ENCODE measurements around the gene SNAP25. TPM values are rescaled to one million over a fixed set of nuclear protein-coding genes. Genes with fewer than 3 reads are reported as not detected.

The SNAP25 gene
- total RNA-seq, 1 donor from 2014 or later: 14.2 TPM

DNA sequence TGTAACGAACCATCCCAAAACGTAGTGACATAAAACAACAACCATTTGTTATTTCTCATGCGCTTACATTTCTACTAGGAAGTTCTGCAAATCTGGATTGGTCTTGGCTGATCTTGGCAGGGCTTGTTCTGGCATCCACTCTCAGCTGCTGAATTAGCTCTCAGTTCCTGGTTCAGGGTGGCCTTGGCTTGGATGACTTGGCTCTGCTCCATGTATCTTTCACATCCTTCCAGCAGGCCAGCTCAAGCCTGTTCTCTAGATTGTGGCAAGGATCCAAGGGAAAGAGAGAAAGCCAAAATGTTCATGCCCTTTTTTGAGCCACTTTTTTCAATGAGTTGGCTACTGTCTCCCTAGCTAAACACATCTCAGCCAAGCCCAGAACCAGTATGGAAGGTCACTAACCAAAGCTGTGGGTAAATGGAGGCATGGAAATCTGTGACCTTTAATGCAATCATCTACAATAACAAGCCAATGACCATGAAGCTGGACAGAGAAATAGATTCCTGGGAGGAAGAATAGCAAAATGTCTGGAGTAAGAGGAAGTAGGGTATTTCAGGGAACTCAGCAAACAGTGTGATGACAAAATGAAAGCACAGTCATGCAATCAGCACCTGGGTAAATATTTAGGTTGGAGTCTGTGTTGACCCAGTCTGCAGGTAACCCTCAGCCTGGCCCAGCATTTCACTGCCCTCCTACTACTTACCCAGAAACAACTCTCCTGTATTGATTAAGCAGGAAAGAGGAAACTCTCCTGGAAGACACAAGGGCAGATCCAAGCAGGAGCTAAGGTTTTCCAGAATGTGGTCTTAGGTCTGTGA, 32.7 kb upstream of the SNAP25 start:
- Mint-ChIP-seq H3K4me3 (ENCODE audit: low read depth) (no peak overlapping the region), H3K27me3 (ENCODE audit: low read depth) (no peaks in the 10 kb centered on the region), H3K36me3 (ENCODE audit: low read depth) (no peaks in the 10 kb centered on the region), H3K9me3 (no peaks in the 10 kb centered on the region), H3K4me1 (ENCODE audit: low read depth) (no peaks in the 10 kb centered on the region), H3K27ac (no peak overlapping the region)
- no peak for DNase-seq (ENCODE audit: low spot score)
- intact Hi-C loops (cut with micrococcal nuclease): no loop called here

DNA sequence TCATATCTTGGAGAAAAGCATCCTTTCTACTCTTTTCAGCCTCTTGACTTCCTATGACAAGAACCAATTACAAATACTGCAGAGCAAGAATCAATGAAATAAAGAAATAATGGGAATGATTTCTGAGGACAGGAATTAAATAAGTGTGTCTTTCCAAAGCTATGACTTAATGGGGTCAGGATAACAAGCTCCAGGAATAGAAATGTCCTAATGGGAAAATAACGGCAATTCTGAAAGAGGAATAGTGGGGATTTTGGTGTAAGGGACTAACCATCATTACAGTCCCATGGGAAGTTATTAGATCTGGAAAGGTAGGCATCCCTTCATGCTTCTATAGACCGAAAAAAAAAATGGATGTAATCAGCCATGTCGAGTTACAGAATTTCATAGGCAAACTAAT, 28.2 kb upstream of the SNAP25 start:
- no peaks in the 10 kb centered on the region for H3K27me3 Mint-ChIP-seq (ENCODE audit: low read depth)
- no peak overlapping the region for H3K4me3 Mint-ChIP-seq (ENCODE audit: low read depth)
- H3K27ac Mint-ChIP-seq: no peak overlapping the region
- DNase-seq (ENCODE audit: low spot score): no peak
- peaks cover 5% of the 10 kb centered on the region for H3K9me3 Mint-ChIP-seq
- H3K4me1 Mint-ChIP-seq (ENCODE audit: low read depth): no peaks in the 10 kb centered on the region
- no peaks in the 10 kb centered on the region for H3K36me3 Mint-ChIP-seq (ENCODE audit: low read depth)
- intact Hi-C loops (cut with micrococcal nuclease): no loop called here

DNA sequence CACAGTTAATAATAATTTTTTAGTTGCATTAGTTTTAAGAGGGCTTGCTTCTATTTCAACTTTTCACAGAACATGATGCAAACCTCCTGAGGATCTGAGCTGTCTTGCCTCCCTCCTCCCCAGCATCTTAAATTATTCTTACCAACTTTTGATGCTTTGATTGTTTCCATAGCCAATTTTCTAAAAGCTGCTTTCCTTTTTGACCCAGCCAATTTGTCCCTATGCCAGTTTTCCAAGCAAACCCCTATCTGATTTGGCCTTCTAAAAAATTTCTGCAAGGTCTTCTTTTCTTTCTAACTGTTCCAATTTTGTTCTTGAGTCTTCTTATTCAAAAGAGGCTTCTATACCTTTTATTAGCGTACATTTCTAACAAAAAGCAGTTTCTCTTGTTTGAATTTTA, 26.5 kb upstream of the SNAP25 start:
- no peak for DNase-seq (ENCODE audit: low spot score)
- Mint-ChIP-seq H3K4me3 (ENCODE audit: low read depth) (no peak overlapping the region), H3K27ac (no peak overlapping the region), H3K27me3 (ENCODE audit: low read depth) (no peaks in the 10 kb centered on the region), H3K36me3 (ENCODE audit: low read depth) (no peaks in the 10 kb centered on the region), H3K4me1 (ENCODE audit: low read depth) (no peaks in the 10 kb centered on the region), H3K9me3 (peaks cover 5% of the 10 kb centered on the region)
- intact Hi-C loops (cut with micrococcal nuclease): no loop called here

DNA sequence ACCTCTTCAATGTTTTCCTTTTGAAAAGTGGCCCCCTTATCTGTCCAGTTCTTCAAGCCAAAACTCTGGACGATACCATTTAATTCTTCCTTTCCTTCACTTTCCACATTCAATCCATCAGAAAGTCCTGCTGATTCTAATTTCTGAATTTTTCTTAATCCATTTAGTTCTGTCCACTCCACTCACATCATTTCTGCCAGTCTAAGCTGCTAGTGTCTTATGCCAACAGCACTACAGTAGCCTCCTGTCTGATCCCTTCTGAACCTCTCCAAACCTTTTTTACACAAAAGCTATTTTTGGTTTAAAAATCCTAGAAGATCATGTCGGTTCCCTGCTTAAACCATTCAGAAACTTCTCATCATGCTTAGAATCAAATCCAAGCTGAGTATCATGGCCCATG, 24.5 kb upstream of the SNAP25 start:
- Mint-ChIP-seq H3K4me3 (ENCODE audit: low read depth) (no peak overlapping the region), H3K27ac (no peak overlapping the region), H3K9me3 (peaks cover 5% of the 10 kb centered on the region), H3K36me3 (ENCODE audit: low read depth) (no peaks in the 10 kb centered on the region), H3K4me1 (ENCODE audit: low read depth) (no peaks in the 10 kb centered on the region), H3K27me3 (ENCODE audit: low read depth) (no peaks in the 10 kb centered on the region)
- no peak for DNase-seq (ENCODE audit: low spot score)
- intact Hi-C loops (cut with micrococcal nuclease): no loop called here

DNA sequence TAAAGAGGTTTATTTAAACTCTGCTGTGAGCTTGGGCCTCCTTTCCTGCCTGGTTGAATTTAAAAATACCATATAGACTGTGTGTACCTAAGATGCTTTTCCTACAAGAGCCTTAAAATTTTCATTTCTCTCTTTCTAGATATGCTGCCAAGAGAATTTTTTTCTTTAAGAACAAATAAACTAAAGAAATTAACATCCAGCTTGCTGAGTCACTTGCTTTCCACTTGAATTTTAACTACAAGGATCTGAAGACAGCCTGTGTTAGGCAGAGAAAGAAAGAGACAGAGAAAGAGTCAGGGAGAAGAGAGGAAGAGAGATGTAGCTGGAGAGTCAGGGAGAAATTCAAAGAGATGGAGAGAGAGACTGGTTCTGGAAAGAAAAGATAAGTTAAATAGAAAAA, 18.3 kb upstream of the SNAP25 start:
- H3K4me1 Mint-ChIP-seq (ENCODE audit: low read depth): no peaks in the 10 kb centered on the region
- no peaks in the 10 kb centered on the region for H3K9me3 Mint-ChIP-seq
- H3K4me3 Mint-ChIP-seq (ENCODE audit: low read depth): no peak overlapping the region
- intact Hi-C loops (cut with micrococcal nuclease): no loop called here
- H3K27me3 Mint-ChIP-seq (ENCODE audit: low read depth): no peaks in the 10 kb centered on the region
- no peak for DNase-seq (ENCODE audit: low spot score)
- H3K27ac Mint-ChIP-seq: no peak overlapping the region
- H3K36me3 Mint-ChIP-seq (ENCODE audit: low read depth): no peaks in the 10 kb centered on the region

DNA sequence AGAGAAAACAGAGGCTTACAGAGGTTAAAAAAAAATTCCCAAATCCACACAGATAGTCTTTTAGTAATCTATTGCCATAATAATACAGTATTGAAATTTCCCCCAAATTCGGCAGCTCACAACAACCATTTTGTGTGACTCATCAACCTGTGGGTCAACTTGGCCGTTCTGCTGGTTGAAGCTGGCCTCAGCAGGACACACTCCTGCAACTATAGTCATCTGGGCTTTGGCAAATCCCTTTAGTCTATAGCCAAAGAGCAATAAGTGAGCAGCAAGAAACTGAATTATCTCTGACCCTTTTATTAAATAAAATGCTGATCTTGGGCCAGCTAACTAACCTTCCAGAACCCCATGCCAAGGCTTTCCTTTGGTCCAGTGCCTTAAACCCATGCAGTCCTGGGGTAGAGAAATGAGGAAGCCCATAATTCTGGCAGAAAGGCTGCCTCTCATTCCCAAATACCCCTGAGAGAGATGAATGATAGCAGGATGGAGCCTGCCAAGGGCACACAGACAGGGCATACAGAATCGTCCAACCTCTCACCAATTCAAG, 17.2 kb upstream of the SNAP25 start:
- H3K4me1 Mint-ChIP-seq (ENCODE audit: low read depth): no peaks in the 10 kb centered on the region
- no peaks in the 10 kb centered on the region for H3K36me3 Mint-ChIP-seq (ENCODE audit: low read depth)
- no peak for DNase-seq (ENCODE audit: low spot score)
- H3K27ac Mint-ChIP-seq: no peak overlapping the region
- H3K4me3 Mint-ChIP-seq (ENCODE audit: low read depth): no peak overlapping the region
- H3K27me3 Mint-ChIP-seq (ENCODE audit: low read depth): peaks cover 3% of the 10 kb centered on the region
- H3K9me3 Mint-ChIP-seq: no peaks in the 10 kb centered on the region
- intact Hi-C loops (cut with micrococcal nuclease): no loop called here

DNA sequence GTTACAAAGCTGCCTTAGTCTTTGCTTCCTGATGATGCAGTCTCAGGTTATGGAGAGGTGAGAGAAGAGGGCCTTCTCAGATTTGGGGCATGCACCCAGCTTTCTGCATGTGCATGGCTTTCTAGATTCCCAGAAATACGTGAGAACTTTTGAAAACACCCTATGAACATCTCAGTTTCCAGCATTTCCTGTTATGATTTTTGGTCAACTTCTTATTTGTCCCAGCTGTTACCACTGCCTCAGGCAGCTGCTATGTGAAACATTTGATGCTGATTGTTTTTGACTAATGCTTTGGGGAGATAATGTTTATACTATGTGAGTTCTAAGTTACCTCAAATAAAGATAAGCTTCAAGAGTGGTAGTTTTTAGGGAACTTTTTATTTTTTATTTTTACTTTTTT, 9.5 kb upstream of the SNAP25 start:
- H3K4me3 Mint-ChIP-seq (ENCODE audit: low read depth): no peak overlapping the region
- H3K27me3 Mint-ChIP-seq (ENCODE audit: low read depth): peaks cover 6% of the 10 kb centered on the region
- no peak for DNase-seq (ENCODE audit: low spot score)
- H3K4me1 Mint-ChIP-seq (ENCODE audit: low read depth): peaks cover 4% of the 10 kb centered on the region
- H3K9me3 Mint-ChIP-seq: no peaks in the 10 kb centered on the region
- H3K27ac Mint-ChIP-seq: no peak overlapping the region
- H3K36me3 Mint-ChIP-seq (ENCODE audit: low read depth): no peaks in the 10 kb centered on the region
- intact Hi-C loops (cut with micrococcal nuclease): no loop called here

DNA sequence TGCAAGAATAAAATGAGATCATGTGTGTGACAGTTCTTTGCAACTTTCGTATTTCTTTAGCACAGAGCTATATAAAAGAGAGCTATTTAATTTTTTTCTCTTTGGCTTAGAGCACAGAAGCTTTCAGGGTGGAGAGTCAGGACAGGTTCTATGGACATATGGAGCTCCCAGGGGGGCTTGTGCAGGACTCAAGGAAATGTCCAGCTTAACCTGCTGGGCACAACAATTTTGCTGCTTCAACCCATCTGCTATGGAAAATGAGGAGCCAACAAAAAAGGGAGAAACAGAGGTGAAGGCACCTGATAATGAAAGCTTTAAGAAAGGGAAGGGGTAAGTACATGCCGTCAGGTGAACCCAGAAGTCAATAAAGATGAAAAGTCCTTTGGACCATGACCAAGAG, 5.1 kb upstream of the SNAP25 start:
- no peaks in the 10 kb centered on the region for H3K9me3 Mint-ChIP-seq
- peaks cover 5% of the 10 kb centered on the region for H3K27me3 Mint-ChIP-seq (ENCODE audit: low read depth)
- peaks cover 29% of the 10 kb centered on the region for H3K4me1 Mint-ChIP-seq (ENCODE audit: low read depth)
- DNase-seq (ENCODE audit: low spot score): no peak
- H3K27ac Mint-ChIP-seq: no peak overlapping the region
- intact Hi-C loops (cut with micrococcal nuclease): loop anchor here (10.0 kb wide), 1 partner anchor 99 kb away; no protein-coding TSS in a partner anchor
- H3K36me3 Mint-ChIP-seq (ENCODE audit: low read depth): no peaks in the 10 kb centered on the region
- H3K4me3 Mint-ChIP-seq (ENCODE audit: low read depth): no peak overlapping the region

DNA sequence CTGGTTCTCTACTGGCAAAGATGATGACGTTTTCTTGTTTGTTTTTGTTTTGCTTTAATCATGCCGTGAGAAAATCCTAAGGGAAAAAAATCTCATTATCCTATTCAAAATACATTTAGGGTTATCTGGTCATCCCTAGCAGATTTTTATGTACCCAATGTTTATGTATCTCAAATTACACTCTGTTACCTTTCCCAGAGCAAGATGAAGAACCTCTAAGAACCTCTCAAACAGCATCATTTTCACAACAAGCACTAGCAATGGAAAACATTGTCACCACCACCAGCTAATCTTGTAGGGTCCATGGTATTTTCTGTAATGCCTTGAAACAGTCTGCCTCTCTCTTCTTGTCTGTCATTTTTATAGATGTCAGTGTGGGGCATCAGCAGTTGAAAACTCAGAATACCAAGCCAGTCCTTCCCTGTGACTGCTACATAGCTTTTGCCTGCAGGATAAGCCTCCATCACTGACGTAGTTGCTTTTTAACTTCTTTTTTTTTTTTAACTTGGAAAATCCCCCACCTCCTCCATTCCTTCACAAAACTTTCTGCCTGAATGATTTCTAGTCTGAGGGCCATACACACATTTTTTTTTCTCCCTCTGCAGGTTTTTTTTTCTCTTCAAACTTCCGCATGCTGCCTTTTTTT, 2.4 kb upstream of the SNAP25 start:
- intact Hi-C loops (cut with micrococcal nuclease): loop anchor here (5.0 to 10.0 kb wide), 4 partner anchors 91 to 456 kb away; partner anchors contain the start of gene JAG1
- peaks cover 5% of the 10 kb centered on the region for H3K27me3 Mint-ChIP-seq (ENCODE audit: low read depth)

DNA sequence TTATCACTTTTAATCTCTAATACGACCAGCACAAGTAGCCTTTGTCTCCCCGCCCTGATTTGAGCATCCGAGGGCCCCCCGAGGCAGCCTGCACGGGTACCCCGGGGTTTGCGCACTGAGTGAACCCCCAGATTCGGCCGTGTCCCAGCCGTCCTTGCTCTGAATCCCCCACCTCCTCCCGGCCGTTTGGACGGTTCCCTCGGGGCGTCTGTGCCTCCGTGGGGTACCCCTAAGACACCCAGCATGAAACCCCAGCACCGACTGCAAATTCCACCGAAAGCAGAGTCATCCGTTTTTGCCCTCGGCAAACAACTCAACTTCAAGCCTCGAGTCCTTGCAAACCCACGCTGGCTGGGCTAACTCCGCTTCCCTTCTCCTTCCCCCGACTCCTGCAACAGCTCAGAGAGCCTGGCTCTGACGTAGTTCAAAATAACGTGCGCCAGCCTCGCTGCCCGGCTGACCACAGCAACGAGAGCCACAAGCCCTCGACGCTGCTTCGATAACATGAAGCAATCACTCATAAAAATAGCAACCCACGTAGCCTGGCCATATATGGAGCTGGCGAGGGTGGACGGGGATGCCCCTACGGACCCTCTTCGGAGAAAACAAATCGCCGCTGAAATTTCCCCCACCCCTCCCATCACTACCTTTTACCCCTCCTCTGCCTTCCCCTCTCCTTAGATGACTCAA, 764 bp upstream of the SNAP25 start:
- peaks cover 5% of the 10 kb centered on the region for H3K27me3 Mint-ChIP-seq (ENCODE audit: low read depth)
- H3K9me3 Mint-ChIP-seq: no peaks in the 10 kb centered on the region
- H3K27ac Mint-ChIP-seq: peak overlapping the region; percentile 97
- H3K4me3 Mint-ChIP-seq (ENCODE audit: low read depth): peak overlapping the region; percentile 81
- intact Hi-C loops (cut with micrococcal nuclease): loop anchor here (1.0 to 10.0 kb wide), 8 partner anchors 46 to 454 kb away; partner anchors contain the start of genes JAG1 and MKKS
- DNase-seq (ENCODE audit: low spot score): peak; percentile 15
- no peaks in the 10 kb centered on the region for H3K36me3 Mint-ChIP-seq (ENCODE audit: low read depth)
- H3K4me1 Mint-ChIP-seq (ENCODE audit: low read depth): peaks cover 36% of the 10 kb centered on the region

More for the DNA sequence above, 2.4 kb upstream of the SNAP25 start:
- Mint-ChIP-seq H3K27ac (peak overlapping the region; percentile 97), H3K36me3 (ENCODE audit: low read depth) (no peaks in the 10 kb centered on the region), H3K4me3 (ENCODE audit: low read depth) (peak overlapping the region; percentile 27), H3K4me1 (ENCODE audit: low read depth) (peaks cover 36% of the 10 kb centered on the region), H3K9me3 (no peaks in the 10 kb centered on the region)
- DNase-seq (ENCODE audit: low spot score): no peak

DNA sequence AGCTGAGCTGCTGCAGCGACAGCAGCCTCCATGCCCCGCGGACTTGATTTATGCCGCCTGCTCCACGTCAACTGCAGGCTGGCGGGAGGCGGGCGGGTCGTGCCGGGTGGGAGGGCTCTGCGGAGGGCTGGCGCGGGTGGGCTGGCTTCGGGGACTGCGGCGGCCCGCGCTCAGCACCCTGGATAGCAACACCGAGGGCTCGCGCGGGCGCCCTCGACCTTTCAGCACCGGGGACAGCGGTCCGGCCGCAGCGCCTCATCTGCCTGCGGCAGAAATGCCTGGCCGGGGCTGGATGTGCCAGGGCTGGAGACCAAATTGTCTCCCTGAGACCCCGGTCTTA, 792 bp downstream of the SNAP25 start:
- Mint-ChIP-seq H3K27ac (no peak overlapping the region), H3K36me3 (ENCODE audit: low read depth) (peaks cover under 1% of the 10 kb centered on the region), H3K9me3 (no peaks in the 10 kb centered on the region), H3K4me3 (ENCODE audit: low read depth) (peak overlapping the region; percentile 79), H3K4me1 (ENCODE audit: low read depth) (peaks cover 33% of the 10 kb centered on the region), H3K27me3 (ENCODE audit: low read depth) (peaks cover 5% of the 10 kb centered on the region)
- intact Hi-C loops (cut with micrococcal nuclease): loop anchor here (2.0 to 10.0 kb wide), 5 partner anchors 88 to 453 kb away; partner anchors contain the start of gene JAG1
- peak; percentile 69 for DNase-seq (ENCODE audit: low spot score)

DNA sequence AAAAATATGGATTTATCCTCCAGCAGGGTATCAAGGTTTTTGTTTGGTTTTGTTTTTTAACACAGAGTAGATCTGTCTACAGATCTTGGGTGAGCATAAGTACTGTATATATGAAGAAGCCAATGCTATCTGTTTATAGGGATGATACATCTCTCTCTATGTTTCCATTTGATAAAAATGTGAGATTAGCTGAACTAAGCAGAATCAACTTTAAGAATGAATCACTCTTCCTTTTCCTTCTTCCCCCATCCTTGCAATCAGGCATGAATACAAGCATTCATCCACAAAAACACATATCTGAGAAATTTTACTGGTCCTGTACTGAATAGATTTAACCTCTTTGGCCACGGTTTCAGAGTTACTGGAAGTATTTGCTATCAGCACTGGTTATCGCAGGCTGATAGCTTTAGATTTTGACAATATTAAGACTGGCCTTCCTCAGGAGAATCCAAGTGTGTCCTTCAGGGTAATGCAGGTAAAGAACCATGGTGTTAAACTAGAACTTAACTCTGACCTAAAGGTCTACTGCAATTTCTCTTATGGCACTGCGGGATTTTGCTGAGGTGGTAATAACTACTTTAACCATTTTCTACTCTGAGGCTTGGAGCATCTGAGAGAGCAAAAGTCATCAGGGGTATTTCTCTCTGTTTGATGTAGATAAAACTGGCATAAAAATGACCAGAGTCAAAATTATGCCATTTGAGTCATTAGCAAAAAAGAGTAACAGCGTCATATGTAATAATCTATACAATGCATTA, 1.5 kb downstream of the SNAP25 start:
- Mint-ChIP-seq H3K27ac (no peak overlapping the region), H3K4me3 (ENCODE audit: low read depth) (peak overlapping the region; percentile 79), H3K4me1 (ENCODE audit: low read depth) (peaks cover 35% of the 10 kb centered on the region), H3K9me3 (no peaks in the 10 kb centered on the region), H3K27me3 (ENCODE audit: low read depth) (peaks cover 5% of the 10 kb centered on the region), H3K36me3 (ENCODE audit: low read depth) (peaks cover 5% of the 10 kb centered on the region)
- no peak for DNase-seq (ENCODE audit: low spot score)
- intact Hi-C loops (cut with micrococcal nuclease): loop anchor here (2.0 to 10.0 kb wide), 5 partner anchors 87 to 452 kb away; partner anchors contain the start of gene JAG1

All from activated T-helper 2 cell treated with anti-CD3 and anti-CD28 coated beads, Interferon-gamma antibody, Interleukin-2, Interleukin-4, amounts not matched to agents 10 μg/mL and 5 μg/mL and 100 μg/mL, durations not matched to agents 14 hours and 24 hours and 36 hours (primary cell).